Activated naive CD8-positive, alpha-beta T cell treated with anti-CD3 and anti-CD28 coated beads, Interleukin-2, amount 10 ng/mL, durations not matched to agents 7 days and 5 days (primary cell): ENCODE measurements around the gene NPL. TPM values are rescaled to one million over a fixed set of nuclear protein-coding genes. Genes with fewer than 3 reads are reported as not detected.

Experiments used
- ATAC-seq: fragments of 150-1000 bp; cut with Tn5 transposase; one replicate; pipeline ENCODE4 v1.10.0; 2021; ENCODE audit warnings: low read depth, moderate library complexity
- POLR2A ChIA-PET: fragments of 350-600 bp; sonication (Branson Sonifier 250); formaldehyde crosslinking; loops from one replicate; lab custom pipeline; 2021; ENCODE audit warnings: antibody characterized with exemption; lab: Charles Lee
- DNase-seq: peaks from one replicate; pipeline ENCODE4 v3.0.0; 2021
- H3K27ac Mint-ChIP-seq: one replicate; pipeline ENCODE4 v1.8.0; 2022; ENCODE audit warnings: mild to moderate bottlenecking, mixed read lengths
- H3K27me3 Mint-ChIP-seq: one replicate; pipeline ENCODE4 v1.8.0; 2022; ENCODE audit warnings: mild to moderate bottlenecking, moderate library complexity, mixed read lengths
- H3K36me3 Mint-ChIP-seq: one replicate; pipeline ENCODE4 v1.8.0; 2021; ENCODE audit warnings: mild to moderate bottlenecking, mixed read lengths
- H3K4me1 Mint-ChIP-seq: one replicate; pipeline ENCODE4 v1.8.0; 2021; ENCODE audit warnings: mixed read lengths
- H3K4me3 Mint-ChIP-seq: one replicate; pipeline ENCODE4 v1.8.0; 2022; ENCODE audit warnings: mild to moderate bottlenecking, moderate library complexity, mixed read lengths
- H3K9me3 Mint-ChIP-seq: one replicate; pipeline ENCODE4 v1.8.0; 2021; ENCODE audit warnings: mixed read lengths
- total RNA-seq, 2 experiments: library from RNA; stranded (reverse); gene quantifications; one replicate each; pipeline ENCODE4 v1.2.3, GENCODE V29; 2021

The NPL gene
- total RNA-seq, 2 experiments from 2014 or later: 5.6 to 6.2 TPM

DNA sequence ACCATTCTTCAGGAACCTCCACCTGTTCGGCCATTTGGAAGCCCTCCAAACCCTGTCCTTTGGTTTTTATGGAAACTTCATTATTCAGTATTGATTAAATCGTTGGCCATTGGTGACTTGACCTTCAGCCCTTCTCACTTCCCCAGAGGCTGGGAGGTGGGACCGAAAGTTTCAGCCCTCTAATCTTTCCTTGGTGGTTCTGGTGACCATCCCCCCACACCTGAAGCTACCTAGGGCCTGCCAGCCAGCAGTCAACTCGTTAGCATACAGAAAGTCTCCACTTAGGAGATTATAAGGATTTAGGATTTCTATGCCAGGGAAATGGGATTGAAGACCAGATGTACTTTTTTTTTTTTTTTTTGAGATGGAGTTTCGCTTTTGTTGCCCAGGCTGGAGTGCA lies 56.3 kb downstream of the NPL start:
- Mint-ChIP-seq H3K4me3 (no peak overlapping the region), H3K27me3 (no peaks in the 10 kb centered on the region), H3K27ac (no peak overlapping the region), H3K36me3 (peaks cover 32% of the 10 kb centered on the region), H3K4me1 (peaks cover 55% of the 10 kb centered on the region), H3K9me3 (no peaks in the 10 kb centered on the region)
- ATAC-seq: no peak
- POLR2A ChIA-PET: no interaction called here
- DNase-seq: no peak

DNA sequence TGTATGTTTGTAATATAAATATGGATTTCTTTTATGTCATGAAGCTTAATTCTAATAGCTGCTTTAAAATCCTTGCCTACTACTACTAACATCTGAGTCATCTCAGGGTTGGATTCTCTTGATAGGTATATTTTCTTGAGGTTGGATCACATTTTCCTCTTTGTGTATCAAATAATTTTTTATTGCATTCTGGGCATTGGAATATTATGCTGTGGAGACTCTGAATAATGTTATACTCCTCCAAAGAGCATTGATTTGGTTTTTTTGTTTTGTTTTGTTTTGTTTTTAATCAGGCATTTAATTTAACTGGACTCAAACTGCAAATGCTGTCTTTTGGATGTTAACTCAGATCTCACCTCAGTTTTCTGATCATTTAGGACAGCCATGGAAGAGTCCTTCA lies 57.5 kb downstream of the NPL start:
- ATAC-seq: no peak
- Mint-ChIP-seq H3K4me3 (no peak overlapping the region), H3K27me3 (no peaks in the 10 kb centered on the region), H3K4me1 (peaks cover 48% of the 10 kb centered on the region), H3K36me3 (peaks cover 33% of the 10 kb centered on the region), H3K27ac (no peak overlapping the region), H3K9me3 (no peaks in the 10 kb centered on the region)
- POLR2A ChIA-PET: interaction anchor here (1.2 kb wide), 1 partner anchor 26 kb away, joined by 5 read pairs; no protein-coding TSS in a partner anchor
- DNase-seq: no peak

DNA sequence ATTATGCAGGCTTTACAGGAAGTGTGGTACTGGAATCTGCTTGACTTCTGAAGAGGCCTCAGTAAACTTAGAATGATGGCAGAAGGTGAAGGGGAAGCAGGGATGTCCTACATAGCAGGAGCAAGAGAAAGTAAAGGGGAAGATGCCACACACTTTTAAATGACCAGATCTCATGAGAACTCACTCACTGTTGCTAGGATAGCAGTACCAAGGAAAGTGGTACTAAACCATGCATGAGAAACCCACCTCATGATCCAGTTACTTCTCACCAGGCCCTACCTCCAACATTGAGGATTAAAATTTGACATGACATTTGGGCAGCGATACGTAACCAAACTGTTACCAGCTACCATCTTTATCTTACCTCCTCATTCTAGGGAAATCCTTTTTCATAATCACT lies 59.2 kb downstream of the NPL start:
- peaks cover 29% of the 10 kb centered on the region for H3K36me3 Mint-ChIP-seq
- POLR2A ChIA-PET: no interaction called here
- H3K27ac Mint-ChIP-seq: no peak overlapping the region
- H3K9me3 Mint-ChIP-seq: no peaks in the 10 kb centered on the region
- DNase-seq (no peak), ATAC-seq (no peak)
- H3K27me3 Mint-ChIP-seq: no peaks in the 10 kb centered on the region
- peaks cover 38% of the 10 kb centered on the region for H3K4me1 Mint-ChIP-seq
- no peak overlapping the region for H3K4me3 Mint-ChIP-seq

DNA sequence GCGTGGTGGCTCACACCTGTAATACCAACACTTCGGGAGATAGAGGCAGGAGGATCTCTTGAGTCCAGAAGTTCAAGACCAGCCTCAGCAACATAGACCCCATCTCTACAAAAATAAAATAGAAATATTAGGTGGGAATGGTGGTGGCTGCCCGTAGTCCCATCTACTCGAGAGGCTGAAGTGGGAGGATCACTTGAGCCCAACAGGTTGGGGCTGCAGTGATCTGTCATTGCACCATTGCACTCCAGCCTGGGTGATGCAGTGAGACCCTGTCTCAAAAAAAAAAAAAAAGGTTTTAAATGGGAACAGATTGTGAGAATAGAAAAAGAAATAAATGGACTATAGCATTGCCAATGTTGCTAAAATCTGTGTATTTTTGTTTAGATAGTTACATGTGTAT lies 60.7 kb downstream of the NPL start:
- DNase-seq (no peak), ATAC-seq (no peak)
- H3K36me3 Mint-ChIP-seq: peaks cover 24% of the 10 kb centered on the region
- POLR2A ChIA-PET: no interaction called here
- H3K4me1 Mint-ChIP-seq: peaks cover 27% of the 10 kb centered on the region
- no peaks in the 10 kb centered on the region for H3K27me3 Mint-ChIP-seq
- H3K4me3 Mint-ChIP-seq: no peak overlapping the region
- H3K9me3 Mint-ChIP-seq: no peaks in the 10 kb centered on the region
- no peak overlapping the region for H3K27ac Mint-ChIP-seq

DNA sequence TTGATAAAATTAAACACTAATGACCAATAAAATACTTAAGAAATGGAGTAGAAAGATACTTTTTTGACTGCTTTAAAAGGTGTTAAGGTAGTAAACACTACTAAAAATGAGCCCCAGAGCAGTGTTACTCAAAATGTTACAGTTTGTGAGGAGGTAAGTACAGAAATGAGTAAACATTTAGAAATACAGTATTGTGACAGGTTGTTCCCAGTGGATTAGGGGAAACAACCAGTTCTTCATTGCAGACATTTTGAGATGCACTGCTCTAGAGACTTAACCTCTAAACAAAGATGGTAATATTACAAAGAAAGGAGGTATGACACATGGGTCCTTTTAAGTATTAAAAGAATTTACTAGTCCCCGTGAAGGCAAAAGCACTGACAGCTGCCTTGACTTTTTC lies 62.3 kb downstream of the NPL start:
- H3K36me3 Mint-ChIP-seq: peaks cover 18% of the 10 kb centered on the region
- no peaks in the 10 kb centered on the region for H3K9me3 Mint-ChIP-seq
- no peak overlapping the region for H3K27ac Mint-ChIP-seq
- no peak overlapping the region for H3K4me3 Mint-ChIP-seq
- POLR2A ChIA-PET: no interaction called here
- no peak for ATAC-seq
- peaks cover 23% of the 10 kb centered on the region for H3K4me1 Mint-ChIP-seq
- no peaks in the 10 kb centered on the region for H3K27me3 Mint-ChIP-seq
- DNase-seq: no peak

DNA sequence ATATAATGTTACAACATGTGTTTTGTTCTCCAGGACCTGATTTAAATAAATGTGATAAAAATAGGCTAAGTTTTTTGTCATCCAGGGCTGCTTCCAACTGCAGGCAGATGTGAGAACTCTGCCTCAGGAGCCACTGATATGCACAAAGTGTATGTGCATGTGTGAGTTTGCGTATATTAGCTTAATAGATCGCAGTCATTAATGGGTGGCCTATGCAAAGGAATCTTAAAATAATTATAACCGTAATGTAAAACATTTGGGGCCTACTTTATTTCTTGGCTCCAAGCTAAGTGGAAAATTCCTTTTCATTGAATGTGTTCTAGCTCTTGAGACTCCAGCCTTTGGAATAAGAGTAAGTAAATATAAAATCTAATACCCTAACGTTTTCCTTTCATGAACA lies 66.3 kb downstream of the NPL start:
- POLR2A ChIA-PET: no interaction called here
- no peaks in the 10 kb centered on the region for H3K9me3 Mint-ChIP-seq

DNA sequence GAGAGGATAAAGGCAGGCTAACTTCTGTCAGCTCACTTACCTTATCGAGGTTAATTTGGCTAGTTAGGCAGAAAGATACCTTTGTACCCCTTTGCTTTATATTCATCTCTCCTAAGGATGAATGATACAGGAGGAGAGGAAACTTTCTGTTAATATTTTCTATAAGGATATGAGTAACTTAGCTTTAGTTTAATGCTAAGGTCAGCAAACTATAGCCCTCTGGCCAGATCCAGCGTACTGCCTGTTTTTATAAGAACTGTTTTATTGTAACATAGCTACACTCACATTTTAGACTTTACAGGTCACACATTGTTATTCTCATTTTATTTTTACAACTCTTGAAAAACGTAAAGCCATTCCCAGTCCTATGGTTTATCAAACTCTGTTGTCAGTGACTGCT lies 67.6 kb downstream of the NPL start:
- no peak overlapping the region for H3K27ac Mint-ChIP-seq
- no peak for ATAC-seq
- peaks cover 8% of the 10 kb centered on the region for H3K4me1 Mint-ChIP-seq
- peaks cover 23% of the 10 kb centered on the region for H3K36me3 Mint-ChIP-seq
- H3K27me3 Mint-ChIP-seq: no peaks in the 10 kb centered on the region
- DNase-seq: no peak
- POLR2A ChIA-PET: no interaction called here
- no peak overlapping the region for H3K4me3 Mint-ChIP-seq
- H3K9me3 Mint-ChIP-seq: no peaks in the 10 kb centered on the region

More for the DNA sequence above, 66.3 kb downstream of the NPL start:
- H3K4me3 Mint-ChIP-seq: no peak overlapping the region
- peaks cover 5% of the 10 kb centered on the region for H3K4me1 Mint-ChIP-seq
- ATAC-seq: no peak
- DNase-seq: no peak
- H3K36me3 Mint-ChIP-seq: peaks cover 22% of the 10 kb centered on the region
- H3K27ac Mint-ChIP-seq: no peak overlapping the region
- no peaks in the 10 kb centered on the region for H3K27me3 Mint-ChIP-seq

DNA sequence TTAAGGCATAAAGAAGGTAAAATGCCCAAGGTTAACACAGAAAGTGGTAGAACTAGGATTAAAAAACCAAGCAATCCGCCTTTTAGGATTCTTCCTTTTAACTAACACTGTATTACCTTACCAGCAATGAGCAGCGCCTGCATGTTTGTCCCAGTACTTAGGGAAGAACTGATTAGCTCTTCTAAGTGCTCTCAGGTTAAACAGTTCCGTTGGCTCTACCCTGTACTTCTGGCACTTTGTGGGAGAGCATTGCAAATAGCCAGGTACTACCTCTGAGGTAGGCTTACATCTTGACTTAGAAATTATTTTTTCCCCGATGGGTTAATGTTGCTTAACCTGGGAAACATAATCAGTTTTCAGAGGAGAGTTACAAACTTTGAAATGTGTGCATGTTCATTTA lies 71.1 kb downstream of the NPL start:
- Mint-ChIP-seq H3K4me3 (no peak overlapping the region), H3K36me3 (peaks cover 31% of the 10 kb centered on the region), H3K27me3 (no peaks in the 10 kb centered on the region), H3K27ac (no peak overlapping the region), H3K9me3 (no peaks in the 10 kb centered on the region), H3K4me1 (peaks cover 10% of the 10 kb centered on the region)
- ATAC-seq (no peak), DNase-seq (no peak)
- POLR2A ChIA-PET: no interaction called here

DNA sequence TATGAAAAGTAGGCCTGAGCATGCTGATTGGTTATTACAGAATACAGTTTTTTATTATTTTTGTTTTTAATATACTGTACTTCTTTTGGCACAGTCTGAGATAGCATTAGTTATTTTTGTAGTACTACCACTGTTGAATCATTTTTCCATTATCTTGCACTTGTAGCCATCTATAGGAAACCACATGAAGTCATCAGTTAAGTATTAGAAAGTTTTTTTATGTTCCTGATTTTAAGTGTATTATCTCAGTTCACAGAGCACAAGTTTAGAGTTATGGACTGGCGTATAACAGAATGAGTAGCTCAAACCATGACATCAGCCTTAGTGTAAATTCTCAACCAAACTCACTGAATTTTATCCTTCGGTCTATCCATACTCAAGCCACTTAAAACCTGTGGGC lies 72.4 kb downstream of the NPL start:
- ATAC-seq: no peak
- H3K27me3 Mint-ChIP-seq: no peaks in the 10 kb centered on the region
- no peaks in the 10 kb centered on the region for H3K9me3 Mint-ChIP-seq
- H3K36me3 Mint-ChIP-seq: peaks cover 39% of the 10 kb centered on the region
- peaks cover 10% of the 10 kb centered on the region for H3K4me1 Mint-ChIP-seq
- H3K27ac Mint-ChIP-seq: no peak overlapping the region
- POLR2A ChIA-PET: no interaction called here
- DNase-seq: no peak
- no peak overlapping the region for H3K4me3 Mint-ChIP-seq

DNA sequence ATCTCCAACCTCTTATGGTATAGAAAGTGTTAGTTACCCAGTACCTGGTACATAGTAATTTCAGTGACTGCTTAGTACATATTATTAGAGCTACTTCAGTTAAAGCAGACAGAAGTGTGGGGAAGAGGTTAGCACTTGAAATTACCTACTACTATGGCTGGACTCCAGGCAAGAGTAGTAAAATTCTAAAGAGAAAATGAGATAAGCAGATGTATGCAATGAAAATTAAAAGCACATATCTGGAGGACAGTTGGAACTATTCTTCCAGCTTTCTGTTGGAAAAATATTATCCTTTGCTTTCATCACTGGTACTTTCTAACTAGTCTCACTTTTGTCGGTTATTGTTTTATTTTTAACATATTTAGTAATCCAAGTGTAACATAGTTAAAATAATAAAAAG lies 73.3 kb downstream of the NPL start:
- POLR2A ChIA-PET: no interaction called here
- no peak overlapping the region for H3K27ac Mint-ChIP-seq
- peaks cover 45% of the 10 kb centered on the region for H3K36me3 Mint-ChIP-seq
- H3K27me3 Mint-ChIP-seq: no peaks in the 10 kb centered on the region
- ATAC-seq (no peak), DNase-seq (no peak)
- H3K4me1 Mint-ChIP-seq: peaks cover 10% of the 10 kb centered on the region
- no peak overlapping the region for H3K4me3 Mint-ChIP-seq
- H3K9me3 Mint-ChIP-seq: no peaks in the 10 kb centered on the region

DNA sequence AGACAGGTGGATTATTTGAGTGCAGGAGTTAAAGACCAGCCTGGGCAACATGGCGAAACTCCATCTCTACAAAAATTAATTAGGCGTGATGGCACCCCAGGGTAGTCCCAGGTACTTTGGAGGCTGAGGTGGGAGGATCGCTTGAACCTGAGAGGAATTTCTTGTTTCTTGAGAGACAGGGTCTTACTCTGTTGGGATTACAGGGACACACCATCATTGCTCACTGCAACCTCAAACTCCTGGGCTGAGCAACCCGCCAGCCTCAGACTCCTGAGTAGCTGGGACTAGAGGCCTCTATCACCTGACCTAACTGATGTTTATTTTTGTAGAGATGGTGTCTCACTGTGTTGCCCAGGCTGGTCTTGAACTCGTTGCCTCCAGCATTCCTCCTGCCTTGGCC lies 74.4 kb downstream of the NPL start:
- no peaks in the 10 kb centered on the region for H3K27me3 Mint-ChIP-seq
- H3K9me3 Mint-ChIP-seq: no peaks in the 10 kb centered on the region
- DNase-seq (no peak), ATAC-seq (no peak)
- H3K27ac Mint-ChIP-seq: no peak overlapping the region
- peaks cover 8% of the 10 kb centered on the region for H3K4me1 Mint-ChIP-seq
- H3K4me3 Mint-ChIP-seq: no peak overlapping the region
- POLR2A ChIA-PET: no interaction called here
- peaks cover 41% of the 10 kb centered on the region for H3K36me3 Mint-ChIP-seq

DNA sequence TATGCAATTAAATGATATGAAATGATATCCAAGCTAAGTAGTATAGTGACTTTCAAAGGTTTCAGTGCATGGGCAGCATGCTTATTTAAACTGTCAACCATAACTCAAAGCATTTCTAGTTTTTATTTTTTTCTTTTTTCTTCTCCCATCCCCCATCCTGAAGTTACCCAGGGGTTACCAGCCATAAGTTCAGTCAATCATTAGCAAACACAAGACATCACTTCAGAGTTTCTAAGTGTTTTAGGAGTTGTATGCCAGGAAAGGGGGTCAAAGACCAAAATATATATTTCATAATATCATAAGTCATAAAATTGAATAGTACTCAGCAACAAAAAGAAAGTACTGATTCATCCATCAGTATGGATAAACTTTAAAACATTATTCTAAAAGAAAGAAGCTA lies 78.3 kb downstream of the NPL start:
- Mint-ChIP-seq H3K27me3 (no peaks in the 10 kb centered on the region), H3K9me3 (no peaks in the 10 kb centered on the region), H3K27ac (no peak overlapping the region), H3K4me1 (no peaks in the 10 kb centered on the region), H3K4me3 (no peak overlapping the region), H3K36me3 (peaks cover 58% of the 10 kb centered on the region)
- no peak for DNase-seq
- POLR2A ChIA-PET: no interaction called here
- ATAC-seq: no peak

DNA sequence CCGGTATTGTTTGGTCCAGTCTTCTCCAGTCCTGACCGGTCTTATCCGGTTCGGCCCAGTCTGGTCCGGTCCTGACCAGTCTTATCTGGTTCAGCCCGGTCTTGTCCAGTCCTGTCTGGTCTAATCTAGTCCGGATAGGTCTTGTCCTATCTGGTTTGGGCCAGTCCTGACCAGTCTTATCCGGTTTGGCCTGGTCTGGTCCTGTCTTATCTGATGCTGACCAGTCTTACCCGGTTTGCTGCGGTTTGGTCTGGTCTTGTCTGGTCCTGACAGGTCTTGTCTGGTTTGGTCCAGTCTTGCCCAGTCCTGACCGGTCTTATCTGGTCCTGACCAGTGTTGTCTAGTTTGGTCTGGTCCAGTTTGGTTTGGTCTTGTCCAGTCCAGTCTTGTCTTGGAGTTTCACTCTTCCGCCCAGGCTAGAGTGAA lies 79.7 kb downstream of the NPL start:
- Mint-ChIP-seq H3K36me3 (peaks cover 69% of the 10 kb centered on the region), H3K27ac (no peak overlapping the region), H3K27me3 (no peaks in the 10 kb centered on the region), H3K4me1 (peaks cover 6% of the 10 kb centered on the region), H3K9me3 (no peaks in the 10 kb centered on the region), H3K4me3 (no peak overlapping the region)
- DNase-seq (no peak), ATAC-seq (no peak)
- POLR2A ChIA-PET: no interaction called here

DNA sequence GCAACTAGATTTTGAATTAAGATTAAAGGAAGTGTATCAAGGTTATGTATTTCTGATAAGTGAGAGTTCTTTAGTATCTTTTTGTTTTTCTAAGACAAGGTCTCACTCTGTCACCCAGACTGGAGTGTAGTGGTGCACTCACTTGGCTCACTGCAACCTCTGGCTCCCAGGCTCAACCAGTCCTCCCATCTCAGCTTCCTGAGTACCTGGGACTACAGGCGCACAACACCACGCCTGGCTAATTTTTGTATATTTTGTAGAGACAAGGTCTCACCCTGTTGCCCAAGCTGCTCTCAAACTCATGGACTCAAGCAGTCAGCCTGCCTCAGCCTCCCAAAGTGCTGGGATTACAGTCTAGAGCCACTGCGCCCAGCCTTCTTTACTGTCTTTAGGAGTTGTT lies 83.3 kb downstream of the NPL start:
- H3K4me3 Mint-ChIP-seq: no peak overlapping the region
- no peaks in the 10 kb centered on the region for H3K27me3 Mint-ChIP-seq
- H3K9me3 Mint-ChIP-seq: no peaks in the 10 kb centered on the region
- H3K27ac Mint-ChIP-seq: no peak overlapping the region
- POLR2A ChIA-PET: no interaction called here
- peaks cover 10% of the 10 kb centered on the region for H3K4me1 Mint-ChIP-seq
- DNase-seq (no peak), ATAC-seq (no peak)
- H3K36me3 Mint-ChIP-seq: peaks cover 67% of the 10 kb centered on the region

DNA sequence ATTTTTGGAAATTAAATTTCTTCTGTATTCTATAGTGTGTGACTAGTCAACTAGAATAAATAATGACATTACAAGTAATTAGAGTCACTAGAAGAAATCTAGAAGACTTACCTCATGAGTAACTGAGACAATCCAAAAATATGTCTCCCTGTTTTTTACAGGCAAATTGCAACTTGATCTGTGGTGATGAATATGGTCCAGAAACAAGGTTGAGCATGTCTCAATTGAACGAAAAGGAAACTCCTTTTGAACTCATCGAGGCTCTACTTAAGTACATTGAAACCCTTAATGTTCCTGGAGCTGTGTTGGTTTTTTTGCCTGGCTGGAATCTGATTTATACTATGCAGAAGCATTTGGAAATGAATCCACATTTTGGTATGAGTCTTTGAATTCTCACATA lies 86.3 kb downstream of the NPL start:
- peaks cover 10% of the 10 kb centered on the region for H3K4me1 Mint-ChIP-seq
- H3K9me3 Mint-ChIP-seq: no peaks in the 10 kb centered on the region
- H3K27ac Mint-ChIP-seq: no peak overlapping the region
- H3K4me3 Mint-ChIP-seq: no peak overlapping the region
- POLR2A ChIA-PET: interaction anchor here (0.8 kb wide), 1 partner anchor 11 kb away, joined by 3 read pairs; no protein-coding TSS in a partner anchor
- no peak for DNase-seq
- peaks cover 78% of the 10 kb centered on the region for H3K36me3 Mint-ChIP-seq
- no peaks in the 10 kb centered on the region for H3K27me3 Mint-ChIP-seq
- ATAC-seq: no peak
